MM.1S (cell line): ENCODE data around the gene PIK3IP1.

Experiments
- CTCF ChIP-seq: fragments of 300-600 bp; sonication (generic); IDR thresholded peaks from 2 replicates; pipeline ENCODE4 v1.5.1; 2016; ENCODE audit warnings: antibody characterized with exemption, low read length, mixed read lengths
- EZH2 ChIP-seq: fragments of 300-600 bp; sonication (generic); optimal IDR thresholded peaks from 2 replicates; pipeline ENCODE3; 2017; ENCODE audit warnings: low read depth, mild to moderate bottlenecking, antibody characterized with exemption, low read length, mixed read lengths

- no peak for TF ChIP-seq CTCF
- TF ChIP-seq EZH2, result no peak
Measured at GRCh38 chr22:31247726-31248125, 44.6 kb downstream of the PIK3IP1 start.
